ENCODE results near the gene ZFP42.

GRCh38 chr4:187965726-187966125, 29.8 kb upstream of the ZFP42 start:
- TF ChIP-seq EZH2phosphoT487 (IDR thresholded peaks at IDR 0.05; ENCODE audit: insufficient read depth, low read depth) = no peak
- TF ChIP-seq EZH2 (IDR thresholded peaks at IDR 0.05; ENCODE audit: insufficient read depth, poor library complexity, severe bottlenecking) = no peak

Data from GM23248 (cell line).